ENCODE results near the gene CSPG4. TPM values are rescaled to one million over a fixed set of nuclear protein-coding genes. Genes with fewer than 3 reads are reported as not detected.

CSPG4 gene
- total and polyA plus RNA-seq, 2 of the 13 experiments (the other 11 are each of a cell fraction or from before 2014, with no cell fraction given), result 0.01 to 0.04 TPM

GRCh38 chr15:75663931-75664421 lies 48.7 kb downstream of the CSPG4 start (continued):
- TF ChIP-seq ZFP91 (CRISPR knock-in tag; IDR thresholded peaks at IDR 0.05; ENCODE audit: borderline replicate concordance) (peak; percentile 45; the same call in 1 of the 2 replicates), PLRG1 (conservative IDR thresholded peaks at IDR 0.05) (no peak), HMGXB4 (CRISPR knock-in tag; IDR thresholded peaks at IDR 0.05; ENCODE audit: borderline replicate concordance in 1 of 2, low read depth in 1 of 2) (no peak), RNF2 (conservative IDR thresholded peaks at IDR 0.05; ENCODE audit: low read depth) (no peak), ZNF121 (CRISPR knock-in tag; IDR thresholded peaks at IDR 0.05) (no peak), ZBTB3 (CRISPR knock-in tag; IDR thresholded peaks at IDR 0.05; ENCODE audit: borderline replicate concordance, low read depth) (no peak), ZNF782 (CRISPR knock-in tag; IDR thresholded peaks at IDR 0.05; ENCODE audit: borderline replicate concordance) (no peak), AGO2 (optimal IDR thresholded peaks at IDR 0.05; ENCODE audit: low read depth, low read length) (peak; percentile 68), CREBL2 (CRISPR knock-in tag; IDR thresholded peaks at IDR 0.05; ENCODE audit: borderline replicate concordance) (no peak), ZNF547 (CRISPR knock-in tag; IDR thresholded peaks at IDR 0.05) (no peak), ZHX2 (IDR thresholded peaks at IDR 0.05; ENCODE audit: low read depth) (no peak), ZHX2 (CRISPR knock-in tag; IDR thresholded peaks at IDR 0.05; ENCODE audit: borderline replicate concordance) (no peak), ZNF562 (CRISPR knock-in tag; IDR thresholded peaks at IDR 0.05; ENCODE audit: borderline replicate concordance) (no peak), HDAC1 (CRISPR knock-in tag; IDR thresholded peaks at IDR 0.05) (no peak), MTERF4 (CRISPR knock-in tag; IDR thresholded peaks at IDR 0.05) (no peak), AKAP8 (CRISPR knock-in tag; IDR thresholded peaks at IDR 0.05) (peak; percentile 64; the same call in 1 of the 2 replicates)

All from HepG2 (cell line).